Thoracic aorta (tissue), 2 donors: ENCODE data around the gene RABL2B. TPM values are rescaled to one million over a fixed set of nuclear protein-coding genes. Genes with fewer than 3 reads are reported as not detected.

ENCODE experiments used
- ATAC-seq: fragments of 150-250 bp; one replicate; pipeline ENCODE4 v1.8.0; 2017; ENCODE audit warnings: low read depth; ENCODE audit not compliant: insufficient number of reproducible peaks, low FRiP score
- DNase-seq: peaks from one replicate; pipeline ENCODE4 v3.0.0-alpha.2; 2020; ENCODE audit warnings: low spot score
- H3K27ac ChIP-seq, 2 donors: fragments of 200-600 bp; sonication (generic); 1 replicate in 1 of 2; 2 replicates in 1 of 2; pipeline ENCODE4 v1.5.1; 2016; ENCODE audit warnings: mild to moderate bottlenecking in 2 of 2, moderate library complexity in 2 of 2
- H3K27me3 ChIP-seq: fragments of 200-600 bp; sonication (generic); replicated peaks from 2 replicates; pipeline ENCODE4 v1.6.0; 2016; ENCODE audit warnings: mild to moderate bottlenecking; ENCODE audit not compliant: insufficient read depth
- H3K36me3 ChIP-seq: fragments of 200-600 bp; sonication (generic); one replicate; pipeline ENCODE4 v1.5.1; 2016
- H3K4me1 ChIP-seq, 2 donors: fragments of 200-600 bp; sonication (generic); 1 replicate in 1 of 2; 2 replicates in 1 of 2; pipeline versions ENCODE4 v1.5.1 to v1.6.0; 2016; ENCODE audit warnings: low read depth in 2 of 2, mild to moderate bottlenecking in 1 of 2; ENCODE audit not compliant: control insufficient read depth in 1 of 2
- H3K4me3 ChIP-seq: fragments of 200-600 bp; sonication (generic); 2 replicates; pipeline ENCODE4 v1.5.1; 2016; ENCODE audit warnings: mild to moderate bottlenecking
- H3K9me3 ChIP-seq: fragments of 200-600 bp; sonication (generic); 2 replicates; pipeline ENCODE4 v1.5.1; 2016
- CTCF ChIP-seq: fragments of 200-600 bp; sonication (generic); IDR thresholded peaks from one replicate; pipeline ENCODE4 v1.5.1; 2019; ENCODE audit warnings: antibody characterized with exemption
- total RNA-seq, 2 donors: library from RNA; depleted of rRNA; stranded (reverse); fragments of >200 nt; gene quantifications; one replicate each; pipeline versions ENCODE4 v1.1.0 to v1.2.3, GENCODE V29; 2016

Gene RABL2B
- total RNA-seq, 2 donors from 2014 or later, result 14.7 to 19.9 TPM

- DNase-seq (no peak), ATAC-seq (no peak)
- Histone ChIP-seq H3K9me3 (no peaks in the 10 kb centered on the region), H3K36me3 (no peaks in the 10 kb centered on the region), H3K27me3 (no peaks in the 10 kb centered on the region), H3K27ac (no peak overlapping the region), H3K4me1 (peaks cover 0 to 7% of the 10 kb centered on the region in 2 donors), H3K4me3 (no peak overlapping the region)
- no peak for TF ChIP-seq CTCF
Observed at GRCh38 chr22:50727678-50728522, 55.5 kb downstream of the RABL2B start.

- no peaks in the 10 kb centered on the region for H3K27me3 ChIP-seq
- no peaks in the 10 kb centered on the region for H3K9me3 ChIP-seq
- DNase-seq (no peak), ATAC-seq (no peak)
- H3K36me3 ChIP-seq, result no peaks in the 10 kb centered on the region
- no peak overlapping the region for H3K27ac ChIP-seq
- peaks cover 0 to 4% of the 10 kb centered on the region in 2 donors for H3K4me1 ChIP-seq
- no peak for TF ChIP-seq CTCF
- no peak overlapping the region for H3K4me3 ChIP-seq
Observed at GRCh38 chr22:50726643-50727340, 56.6 kb downstream of the RABL2B start.

GRCh38 chr22:50725597-50725996 is 57.8 kb downstream of the RABL2B start:
- no peaks in the 10 kb centered on the region for H3K36me3 ChIP-seq
- no peak overlapping the region for H3K27ac ChIP-seq
- no peaks in the 10 kb centered on the region for H3K4me1 ChIP-seq
- H3K27me3 ChIP-seq, result no peaks in the 10 kb centered on the region
- DNase-seq (no peak), ATAC-seq (no peak)
- H3K4me3 ChIP-seq, result no peak overlapping the region
- TF ChIP-seq CTCF, result no peak
- no peaks in the 10 kb centered on the region for H3K9me3 ChIP-seq

- TF ChIP-seq CTCF, result no peak
- Histone ChIP-seq H3K4me3 (no peak overlapping the region), H3K9me3 (no peaks in the 10 kb centered on the region), H3K4me1 (no peaks in the 10 kb centered on the region), H3K27ac (no peak overlapping the region), H3K36me3 (no peaks in the 10 kb centered on the region), H3K27me3 (no peaks in the 10 kb centered on the region)
- DNase-seq, result no peak
- ATAC-seq, result no peak
Observed at GRCh38 chr22:50724616-50725015, 58.8 kb downstream of the RABL2B start.

- Histone ChIP-seq H3K27ac (no peak overlapping the region), H3K36me3 (no peaks in the 10 kb centered on the region), H3K9me3 (no peaks in the 10 kb centered on the region), H3K4me1 (no peaks in the 10 kb centered on the region), H3K27me3 (no peaks in the 10 kb centered on the region), H3K4me3 (no peak overlapping the region)
- ATAC-seq (no peak), DNase-seq (no peak)
- TF ChIP-seq CTCF, result no peak
Observed at GRCh38 chr22:50723991-50724390, 59.4 kb downstream of the RABL2B start.
